GM08714 (cell line): ENCODE data around the gene EMC9.
A peak's percentile ranks its signal among the peaks of the same experiment; 100 is the strongest.

Experiments
- H3K4me3 ChIP-seq: fragments of 200-500 bp; sonication (Bioruptor generic); 2 replicates; pipeline ENCODE4 v1.5.1; 2014; ENCODE audit warnings: mild to moderate bottlenecking, low read length, inconsistent platforms
- ZNF274 ChIP-seq: IDR thresholded peaks from 2 replicates; pipeline ENCODE4 v1.6.1; 2012; ENCODE audit warnings: mild to moderate bottlenecking, low read depth, low read length

EMC9 gene

DNA sequence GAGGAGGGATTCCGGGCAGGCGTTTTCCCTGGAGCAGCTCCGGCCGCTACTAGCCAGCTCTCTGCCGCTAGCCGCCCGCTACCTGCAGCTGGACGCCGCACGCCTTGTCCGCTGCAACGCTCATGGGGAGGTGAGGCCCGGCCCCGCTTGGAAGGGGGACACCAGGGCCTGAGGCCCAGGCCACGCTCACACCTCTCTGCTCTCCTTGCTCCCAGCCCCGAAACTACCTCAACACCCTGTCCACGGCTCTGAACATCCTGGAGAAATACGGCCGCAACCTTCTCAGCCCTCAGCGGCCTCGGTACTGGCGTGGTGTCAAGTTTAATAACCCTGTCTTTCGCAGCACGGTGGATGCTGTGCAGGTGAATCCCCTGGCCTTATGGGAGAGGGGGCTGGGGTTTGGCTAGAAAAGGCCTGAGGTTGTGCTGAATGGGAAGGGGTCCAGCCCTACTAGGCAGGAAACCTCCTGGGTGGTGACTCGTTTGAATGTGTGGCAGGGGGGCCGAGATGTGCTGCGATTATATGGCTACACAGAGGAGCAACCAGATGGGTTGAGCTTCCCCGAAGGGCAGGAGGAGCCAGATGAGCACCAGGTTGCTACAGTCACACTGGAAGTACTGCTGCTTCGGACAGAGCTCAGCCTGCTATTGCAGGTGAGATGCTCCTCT is 6.5 kb upstream of the EMC9 start:
- TF ChIP-seq ZNF274, result no peak
- H3K4me3 ChIP-seq, result peak overlapping the region; percentile 92

DNA sequence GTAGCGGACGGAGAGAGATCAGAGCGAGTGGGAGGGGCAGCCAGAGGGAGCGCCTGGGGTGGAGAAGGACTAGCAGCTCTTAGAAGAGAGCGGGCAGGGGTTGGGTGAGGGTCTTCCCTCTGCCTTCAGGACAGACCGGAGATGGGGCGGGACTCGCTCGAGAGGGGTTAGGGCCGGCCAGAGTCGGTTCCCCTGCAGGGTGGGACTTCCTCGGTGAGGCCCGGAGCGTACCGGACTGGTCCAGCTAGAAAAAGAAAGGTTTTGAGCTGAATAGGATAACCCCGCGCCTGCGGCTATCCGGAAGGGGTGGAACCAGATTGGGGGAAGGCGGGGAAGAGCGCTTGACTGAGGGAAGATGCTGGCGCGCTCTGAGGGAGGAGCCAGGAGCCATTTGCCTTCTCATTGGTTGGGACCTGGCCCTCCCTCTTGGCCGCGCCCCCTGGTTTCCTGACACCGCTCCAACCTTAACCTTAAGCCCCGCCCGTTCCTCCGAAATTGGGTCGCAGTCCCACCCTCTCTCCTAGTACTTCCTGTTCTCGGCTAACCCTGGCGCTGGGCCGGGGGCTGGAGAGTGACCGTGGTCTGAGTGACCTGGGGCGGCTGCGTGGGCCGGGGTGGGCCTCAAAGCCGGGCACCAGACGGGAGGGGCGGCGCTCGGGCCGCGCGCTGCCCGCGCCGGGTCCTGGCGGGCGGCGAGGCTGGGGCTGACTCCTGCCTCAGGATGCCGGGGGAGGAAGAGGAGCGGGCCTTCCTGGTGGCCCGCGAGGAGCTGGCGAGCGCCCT is 5.8 kb upstream of the EMC9 start, which contains the start of gene RNF31:
Gene RNF31, plus strand, starts transcription at position 521 of the 783 bp plus-strand sequence. Its CDS starts 201 bp downstream, at position 722.
- H3K4me3 ChIP-seq, result peak within 1 kb of the TSS; percentile 96
- TF ChIP-seq ZNF274, result no peak

DNA sequence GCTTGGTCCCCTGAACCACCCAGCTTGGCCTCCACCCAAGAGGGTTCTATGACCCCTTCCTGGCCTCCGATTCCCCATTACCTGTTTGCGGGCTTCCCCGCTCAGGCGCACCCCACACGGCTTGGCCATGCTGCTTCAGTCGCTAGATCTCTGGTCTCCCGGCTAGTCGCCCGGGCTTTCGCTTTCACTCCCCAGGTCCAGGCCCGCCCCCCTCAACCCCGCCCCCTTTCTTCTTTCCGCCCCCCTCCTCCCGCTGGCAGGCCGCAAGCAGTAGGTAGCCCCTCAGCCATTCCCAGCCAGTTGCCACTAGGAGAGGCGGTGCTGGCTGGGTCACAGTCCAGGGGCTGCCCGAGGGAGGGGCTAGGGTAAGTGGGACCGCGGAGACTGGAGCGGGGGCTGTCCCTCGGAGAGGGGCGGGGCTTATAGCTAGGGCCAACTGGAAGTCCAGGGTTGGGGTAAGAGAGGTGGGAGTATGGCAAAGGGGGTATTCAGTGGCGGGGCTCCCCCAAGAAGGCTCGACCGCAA is 5.1 kb upstream of the EMC9 start, which contains the start of gene PSME2:
Gene PSME2, minus strand, starts transcription at position 158 of the 525 bp plus-strand sequence. Its CDS starts 29 bp downstream, at position 129.
- TF ChIP-seq ZNF274, result no peak
- H3K4me3 ChIP-seq, result peak within 1 kb of the TSS; percentile 96

DNA sequence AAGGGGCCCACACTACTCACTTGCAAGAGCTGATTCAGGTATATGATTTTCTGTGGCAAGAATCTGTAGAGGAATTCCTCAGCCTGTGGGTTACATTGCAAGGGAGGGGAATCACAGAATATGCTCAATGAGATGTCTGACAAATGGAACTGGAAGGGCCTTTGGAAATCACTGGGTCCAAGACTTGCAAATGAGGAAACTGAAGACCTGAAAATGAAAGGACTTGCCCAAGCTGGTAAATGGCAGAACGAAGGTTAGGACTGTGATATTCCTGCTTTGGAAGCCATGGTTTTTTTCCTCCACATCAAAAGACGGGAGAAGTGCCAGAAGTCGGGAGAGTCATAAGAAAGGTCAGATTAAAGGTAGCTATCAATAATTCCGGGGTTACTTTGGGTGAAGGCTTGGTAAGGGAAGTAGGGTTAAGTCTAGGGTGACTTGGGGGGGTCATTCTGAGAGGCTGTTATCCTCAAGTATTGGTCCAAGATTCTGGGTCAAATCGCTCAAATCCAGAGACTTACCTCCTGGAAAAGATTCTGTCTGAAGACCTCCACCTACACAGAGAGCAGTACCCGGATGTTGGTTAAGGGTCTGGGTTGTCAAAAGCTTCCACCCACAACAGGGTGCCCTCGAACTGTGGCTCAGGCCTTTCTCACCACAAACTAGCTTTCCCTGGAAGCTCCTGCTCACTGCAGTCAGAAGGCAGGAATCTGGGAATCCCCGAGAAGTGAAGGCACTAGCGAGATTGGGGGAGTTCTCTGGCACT is 4.5 kb upstream of the EMC9 start:
- TF ChIP-seq ZNF274, result no peak
- H3K4me3 ChIP-seq, result peak overlapping the region; percentile 96

DNA sequence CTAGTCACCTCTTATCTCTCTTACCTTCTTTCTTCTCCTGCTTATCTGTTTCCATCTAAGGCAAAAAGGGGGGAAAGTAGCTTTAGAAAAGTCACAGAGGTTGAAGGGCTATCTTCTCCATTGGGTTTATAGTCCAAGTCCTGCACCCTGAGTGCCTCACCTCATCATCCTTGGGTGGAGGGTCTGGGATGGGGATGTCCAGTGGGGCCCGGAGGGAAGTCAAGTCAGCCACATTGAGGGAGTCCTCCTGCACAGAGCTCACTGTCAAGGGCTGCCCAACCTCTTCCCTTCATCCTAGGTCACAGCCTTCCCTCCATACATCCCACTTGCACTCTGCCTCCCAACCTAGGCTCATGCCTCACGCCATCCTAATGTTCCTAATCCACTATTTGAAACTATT is 3.8 kb upstream of the EMC9 start:
- peak overlapping the region; percentile 96 for H3K4me3 ChIP-seq
- TF ChIP-seq ZNF274, result no peak

DNA sequence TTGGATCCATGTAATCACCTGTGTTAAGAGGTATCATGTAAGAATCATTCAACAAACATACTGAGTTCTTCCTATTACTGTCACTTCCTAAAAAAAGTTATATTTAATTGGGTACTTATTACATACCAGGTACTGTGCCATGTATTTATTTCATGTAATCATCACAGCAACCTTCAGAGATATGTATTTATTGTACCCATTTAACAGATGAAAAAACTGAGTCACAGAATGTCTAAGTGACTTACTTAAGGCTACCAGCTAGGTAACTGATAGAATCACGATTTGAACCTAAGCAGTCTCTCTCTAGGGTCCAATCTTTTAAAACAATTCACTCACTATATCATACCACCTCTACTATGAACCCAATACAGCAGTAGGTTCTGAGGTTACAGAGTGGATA is 3.1 kb upstream of the EMC9 start:
- TF ChIP-seq ZNF274, result no peak
- H3K4me3 ChIP-seq, result no peak overlapping the region; the same call in 1 of the 2 replicates

DNA sequence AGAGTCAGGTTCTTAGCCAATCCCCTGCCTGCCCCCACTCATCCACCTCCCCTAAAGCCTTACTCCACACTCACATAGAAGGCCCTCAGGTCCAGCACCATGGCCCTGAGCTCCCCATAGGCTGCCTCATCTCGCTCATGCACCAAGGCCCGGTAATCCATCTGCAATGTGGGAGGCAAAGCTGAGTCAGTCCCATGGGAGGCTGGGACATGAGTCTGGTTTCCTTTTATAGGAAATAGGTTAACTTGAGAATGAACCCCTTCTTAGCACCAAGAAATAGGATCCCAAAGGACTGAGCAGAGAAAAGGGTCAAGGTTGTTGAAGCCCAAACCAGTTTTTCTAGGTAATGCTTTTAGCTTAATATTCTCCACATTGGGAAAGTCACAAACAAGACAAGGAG is 2.1 kb upstream of the EMC9 start:
- no peak overlapping the region for H3K4me3 ChIP-seq
- TF ChIP-seq ZNF274, result no peak

DNA sequence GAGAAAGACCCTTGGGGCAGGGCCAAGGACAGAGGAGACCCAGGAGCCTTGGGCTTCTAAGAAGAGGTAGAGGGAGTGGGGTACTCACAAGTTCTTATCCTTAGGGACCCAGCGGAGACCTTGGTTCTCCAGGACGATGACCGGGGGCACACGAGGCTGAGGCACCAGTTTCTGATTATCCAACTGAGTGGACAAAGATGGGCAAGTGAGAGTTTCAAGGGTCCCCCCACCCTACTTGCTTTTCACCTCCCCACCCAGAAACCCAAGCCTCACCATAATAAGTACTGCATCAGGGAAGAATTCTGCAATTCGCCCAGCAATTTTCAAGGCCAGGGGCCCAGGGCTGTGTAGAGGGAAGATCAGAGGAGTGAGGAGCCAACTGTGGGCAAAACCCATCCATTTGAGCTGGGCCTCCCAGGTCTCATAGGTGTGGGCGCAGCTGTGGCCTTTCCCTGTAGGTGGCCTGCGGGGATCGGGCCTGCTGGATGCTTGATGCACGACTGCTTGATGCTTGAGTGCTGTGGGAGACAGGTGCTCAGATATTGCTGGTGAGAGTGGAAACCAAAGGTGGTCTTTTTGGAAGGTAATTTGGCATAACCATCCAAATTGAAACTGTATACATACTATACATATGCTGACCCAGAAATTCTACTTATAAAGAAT is 2.0 kb downstream of the EMC9 start:
- TF ChIP-seq ZNF274, result no peak
- peak overlapping the region; percentile 15; the same call in 1 of the 2 replicates for H3K4me3 ChIP-seq

DNA sequence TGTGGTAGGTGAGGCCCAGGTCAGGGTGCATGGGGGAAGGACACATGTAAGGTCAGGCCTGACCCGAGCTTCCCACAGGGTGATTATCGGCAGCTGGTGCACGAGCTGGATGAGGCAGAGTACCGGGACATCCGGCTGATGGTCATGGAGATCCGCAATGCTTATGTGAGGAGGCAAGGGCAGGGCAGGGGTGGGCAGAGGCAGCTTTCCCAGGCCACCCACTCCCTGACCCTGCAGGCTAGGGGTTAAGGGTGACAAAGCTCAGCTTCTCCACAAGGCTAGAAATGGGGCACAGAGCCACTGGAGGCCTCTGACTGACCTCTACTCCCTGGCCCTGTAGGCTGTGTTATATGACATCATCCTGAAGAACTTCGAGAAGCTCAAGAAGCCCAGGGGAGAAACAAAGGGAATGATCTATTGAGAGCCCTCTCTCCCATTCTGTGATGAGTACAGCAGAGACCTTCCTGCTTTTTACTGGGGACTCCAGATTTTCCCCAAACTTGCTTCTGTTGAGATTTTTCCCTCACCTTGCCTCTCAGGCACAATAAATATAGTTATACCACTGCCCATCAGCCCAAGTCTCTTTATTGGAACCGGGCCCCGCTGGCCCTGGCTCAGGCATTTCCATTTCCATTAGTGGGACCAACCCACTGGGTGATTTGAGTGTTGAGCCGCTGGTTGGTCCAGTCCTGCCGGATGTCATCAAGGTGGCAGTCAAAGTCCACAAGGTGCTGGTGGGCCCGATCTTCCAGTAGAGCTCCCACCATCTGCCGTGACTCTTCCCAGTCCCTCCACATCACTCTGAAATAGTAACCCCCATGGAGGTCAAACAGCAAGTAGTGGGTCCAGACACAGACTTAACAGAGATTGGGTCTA is 2.8 kb downstream of the EMC9 start:
- no peak for TF ChIP-seq ZNF274
- no peak overlapping the region for H3K4me3 ChIP-seq

DNA sequence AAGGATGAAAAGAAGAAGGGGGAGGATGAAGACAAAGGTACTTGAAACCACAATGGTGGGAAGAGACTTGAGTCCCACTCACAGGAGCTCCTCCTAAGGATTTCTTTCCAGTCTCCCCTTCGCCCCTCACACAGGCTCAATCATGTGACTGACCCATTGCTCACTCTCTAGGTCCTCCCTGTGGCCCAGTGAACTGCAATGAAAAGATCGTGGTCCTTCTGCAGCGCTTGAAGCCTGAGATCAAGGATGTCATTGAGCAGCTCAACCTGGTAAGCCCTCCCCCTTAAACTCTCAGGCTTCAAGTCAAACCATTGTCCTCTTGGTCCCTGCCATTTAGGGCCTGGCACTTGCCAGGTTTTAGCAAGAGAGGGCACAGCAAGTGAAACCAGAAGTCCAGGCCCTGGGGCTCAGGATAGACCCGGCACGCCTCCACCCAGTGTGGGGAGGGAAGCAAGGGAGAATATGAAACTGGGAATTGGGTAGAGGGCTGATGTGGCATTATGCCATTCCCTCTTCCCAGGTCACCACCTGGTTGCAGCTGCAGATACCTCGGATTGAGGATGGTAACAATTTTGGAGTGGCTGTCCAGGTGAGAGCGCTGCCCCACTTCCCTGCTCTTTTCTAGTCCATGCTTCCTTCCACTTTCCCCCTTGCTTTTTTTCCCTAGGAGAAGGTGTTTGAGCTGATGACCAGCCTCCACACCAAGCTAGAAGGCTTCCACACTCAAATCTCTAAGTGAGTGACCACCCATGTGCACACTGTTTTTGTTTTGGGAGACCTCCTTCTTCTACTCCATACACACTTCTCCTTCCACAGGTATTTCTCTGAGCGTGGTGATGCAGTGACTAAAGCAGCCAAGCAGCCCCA is 3.6 kb downstream of the EMC9 start:
- peak overlapping the region; percentile 69; the same call in 1 of the 2 replicates for H3K4me3 ChIP-seq
- TF ChIP-seq ZNF274, result no peak

DNA sequence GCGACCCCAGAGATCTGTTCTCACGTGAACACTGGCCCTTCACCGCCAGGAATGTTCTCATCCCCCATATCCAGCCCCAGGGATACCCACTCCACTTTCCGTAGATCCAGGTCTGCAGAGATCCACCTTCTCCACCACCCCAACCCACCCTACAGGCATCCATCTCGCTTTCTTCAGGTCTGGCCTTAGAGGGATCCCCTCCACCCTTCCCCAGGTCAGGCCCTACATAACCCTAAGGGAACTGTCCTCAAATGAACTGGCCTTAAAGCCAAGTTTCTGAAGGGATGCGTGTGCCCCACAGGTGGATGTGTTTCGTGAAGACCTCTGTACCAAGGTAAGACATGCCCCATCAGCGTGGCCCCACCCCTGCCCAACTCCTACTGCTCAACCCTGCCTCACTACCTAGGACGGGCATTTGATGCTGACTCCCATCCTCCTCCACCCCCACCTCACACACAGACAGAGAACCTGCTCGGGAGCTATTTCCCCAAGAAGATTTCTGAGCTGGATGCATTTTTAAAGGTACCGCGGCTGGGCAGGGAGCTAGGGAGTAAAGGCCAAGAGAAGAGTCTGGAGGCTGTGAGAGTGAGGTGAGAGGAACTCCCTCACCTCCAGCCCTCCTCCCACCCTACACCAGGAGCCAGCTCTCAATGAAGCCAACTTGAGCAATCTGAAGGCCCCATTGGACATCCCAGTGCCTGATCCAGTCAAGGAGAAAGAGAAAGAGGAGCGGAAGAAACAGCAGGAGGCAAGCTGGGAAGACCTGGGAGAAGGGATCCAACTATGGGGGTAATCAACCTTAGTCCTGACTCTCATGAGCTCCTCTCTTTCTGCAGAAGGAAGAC is 4.5 kb downstream of the EMC9 start:
- TF ChIP-seq ZNF274, result no peak
- H3K4me3 ChIP-seq, result peak overlapping the region; percentile 69
